Heart left ventricle (tissue), 16 donors: ENCODE data around the gene TNIP1. TPM values are rescaled to one million over a fixed set of nuclear protein-coding genes. Genes with fewer than 3 reads are reported as not detected.

Experiments used
- ATAC-seq, 4 donors: fragments of 200-7000 bp; cut with Tn5 transposase; one replicate each; pipeline ENCODE4 v1.9.1; 2020 to 2022; ENCODE audit warnings: moderate library complexity in 4 of 4, mild to moderate bottlenecking in 3 of 4, moderate number of reproducible peaks in 1 of 4
- DNase-seq, 5 donors: peaks; one replicate each; pipeline ENCODE4 v3.0.0-alpha.2; 2020
- H3K27ac ChIP-seq, 12 donors: fragments of 200-600 bp; sonication (generic) in 4 of 12; one replicate each; pipeline versions ENCODE4 v1.5.0 to v1.8.0; 2016 to 2022; ENCODE audit warnings: mild to moderate bottlenecking in 2 of 12
- H3K27me3 ChIP-seq, 9 donors: fragments of 200-600 bp; sonication (generic) in 2 of 9; one replicate each; pipeline versions ENCODE4 v1.5.1 to v1.8.0; 2016 to 2022; ENCODE audit warnings: mild to moderate bottlenecking in 3 of 9
- H3K36me3 ChIP-seq, 9 donors: fragments of 200-600 bp; sonication (generic) in 2 of 9; one replicate each; pipeline versions ENCODE4 v1.5.0 to v1.8.0; 2018 to 2022; ENCODE audit warnings: mild to moderate bottlenecking in 2 of 9
- H3K4me1 ChIP-seq, 12 donors: fragments of 200-600 bp; sonication (generic) in 4 of 12; one replicate each; pipeline versions ENCODE4 v1.5.0 to v1.8.0; 2016 to 2022; ENCODE audit warnings: mild to moderate bottlenecking in 3 of 12
- H3K4me3 ChIP-seq, 12 donors: fragments of 200-600 bp; sonication (generic) in 4 of 12; one replicate each; pipeline versions ENCODE4 v1.5.0 to v1.8.0; 2017 to 2022; ENCODE audit warnings: mild to moderate bottlenecking in 9 of 12, moderate library complexity in 4 of 12
- H3K9me3 ChIP-seq, 12 donors: fragments of 200-600 bp; sonication (generic) in 4 of 12; one replicate each; pipeline versions ENCODE4 v1.5.0 to v1.8.0; 2016 to 2022; ENCODE audit warnings: mild to moderate bottlenecking in 1 of 12
- CTCF ChIP-seq, 12 donors: fragments of 200-600 bp; sonication (generic) in 4 of 12; IDR thresholded peaks; one replicate each; pipeline versions ENCODE4 v1.5.0 to v1.8.0; 2018 to 2022; ENCODE audit warnings: antibody characterized with exemption in 12 of 12, mild to moderate bottlenecking in 5 of 12
- POLR2A ChIP-seq, 2 donors: fragments of 450-650 bp; IDR thresholded peaks; one replicate each; pipeline ENCODE4 v1.6.1; 2017; ENCODE audit warnings: antibody characterized with exemption in 2 of 2, mild to moderate bottlenecking in 2 of 2, moderate library complexity in 2 of 2
- WGBS, 4 donors: extraction: QIAGEN DNeasy Blood & Tissue Kit in 2 of 4; methylation state at CpG; one replicate each; pipeline versions ENCODE4 v1.1.5 to v1.1.7; 2013 to 2018; 5-methylcytosine and 5-hydroxymethylcytosine counted together
- intact Hi-C, 10 donors: fragments of 100-400 bp; cut with DNase I; formaldehyde crosslinking; loops; one replicate each; pipeline versions ENCODE4 v1.11.1 to v1.14.2; 2022
- polyA plus RNA-seq, 2 donors: library from polyadenylated mRNA; stranded (reverse); fragments of 200-250 nt; gene quantifications; one replicate each; pipeline ENCODE4 v1.2.3, GENCODE V29; 2013
- total RNA-seq, 9 donors: library from RNA; depleted of rRNA in 2 of 9; stranded (reverse); fragments of >200 nt in 2 of 9; fragmentation: NEBNext Ultra II Directional in 3 of 9; extraction: Animal tissue kit (Norgen Biotek cat#: 25700) in 3 of 9; gene quantifications; one replicate each; pipeline versions ENCODE4 v1.1.0 to v1.2.4, GENCODE V29; 2016 to 2023
- donor health status: ischemic (EF 13 %, LVEDD 7.1; RV severe dilation, severe dysfunction).
- donor health status: healthy with polysubstance abuse.
- donor health status: DM: no; HTN: yes; CAD: no.
- donor health status: DM: no; HTN: no; CAD: no.
- donor health status: ischemic (EF 25% LVEDD 6.9; RV normal size, moderate dysfunction).
- donor health status: ischemic (EF 25% LVEDD 5.7; RV mildly dilated, moderate dysfunction).
- donor health status: healthy.
- donor health status: DM: yes; HTN: yes; CAD: no.
- donor health status: ischemic (EF 35%, LVEDD 5.7; RV mildly dilated, moderate dysfunction).
- donor health status: nonischemic (EF 11% LVEDD 7.7; RV severe dilation, severe dysfunction).
- donor health status: DM: yes; HTN: yes; CAD: no.
- donor health status: PGD.
- donor health status: ischemic (EF 29% LVEDD 5.4; RV normal size, mild dysfunction).
- donor health status: nonischemic (EF 23%, LVEDD 6.1; RV moderate dilation, normal function).

TNIP1 gene
- total and polyA plus RNA-seq, 11 donors = 86.0 to 180 (median 108) TPM

GRCh38 chr5:151085517-151086041 lies 4.7 kb upstream of the TNIP1 start:
- Histone ChIP-seq H3K9me3 (no peaks in the 10 kb centered on the region), H3K4me1 (peaks cover 10 to 75% (median 39%) of the 10 kb centered on the region in 12 donors), H3K4me3 (peak overlapping the region in 2 of 12 donors; percentile 2 to 47), H3K27me3 (no peaks in the 10 kb centered on the region), H3K27ac (peak overlapping the region; percentile 15 to 84 (median 74)), H3K36me3 (no peaks in the 10 kb centered on the region)
- peak; percentile 25 to 53 (median 36) for ATAC-seq
- 14 to 28% (median 22%) methylated on average over 8 to 9 of the region's 9 CpGs for WGBS, 4 donors
- DNase-seq = peak in 3 of 5 donors; percentile 63 to 75 (median 72)
- no peak for TF ChIP-seq POLR2A (IDR thresholded peaks at IDR 0.05)
- TF ChIP-seq CTCF (IDR thresholded peaks at IDR 0.05) = no peak
- intact Hi-C loops = no loop called here

- H3K27ac ChIP-seq = peak overlapping the region in 3 of 12 donors; percentile 68 to 84 (median 82)
- TF ChIP-seq CTCF (IDR thresholded peaks at IDR 0.05) = no peak
- no peak for TF ChIP-seq POLR2A (IDR thresholded peaks at IDR 0.05)
- H3K4me3 ChIP-seq = no peak overlapping the region
- DNase-seq (no peak), ATAC-seq (no peak)
- 95 to 100% (median 97%) methylated on average over 7 of the region's 7 CpGs for WGBS, 4 donors
- H3K4me1 ChIP-seq = peaks cover 10 to 77% (median 46%) of the 10 kb centered on the region in 12 donors
- H3K27me3 ChIP-seq = no peaks in the 10 kb centered on the region
- peaks cover 0 to 2% (median 0%) of the 10 kb centered on the region in 9 donors for H3K36me3 ChIP-seq
- intact Hi-C loops = no loop called here
- no peaks in the 10 kb centered on the region for H3K9me3 ChIP-seq
Measured at GRCh38 chr5:151084363-151084762, 3.5 kb upstream of the TNIP1 start.

- Histone ChIP-seq H3K36me3 (peaks cover 0 to 13% (median 0%) of the 10 kb centered on the region in 9 donors), H3K4me1 (peaks cover 19 to 83% (median 57%) of the 10 kb centered on the region in 12 donors), H3K27ac (peak overlapping the region in 6 of 12 donors; percentile 10 to 100 (median 98)), H3K4me3 (no peak overlapping the region), H3K9me3 (no peaks in the 10 kb centered on the region), H3K27me3 (no peaks in the 10 kb centered on the region)
- ATAC-seq = no peak
- intact Hi-C loops = no loop called here
- DNase-seq = peak in 1 of 5 donors; percentile 22
- WGBS, 4 donors = 78 to 85% (median 83%) methylated on average over 3 of the region's 3 CpGs
- TF ChIP-seq CTCF (IDR thresholded peaks at IDR 0.05) = no peak
Measured at GRCh38 chr5:151083081-151083676, 2.3 kb upstream of the TNIP1 start.

GRCh38 chr5:151082282-151082902 lies 1.6 kb upstream of the TNIP1 start:
- 54 to 60% (median 59%) methylated on average over 6 of the region's 6 CpGs for WGBS, 4 donors
- Histone ChIP-seq H3K36me3 (peaks cover 0 to 17% (median 3%) of the 10 kb centered on the region in 9 donors), H3K27ac (peak overlapping the region; percentile 92 to 100 (median 96)), H3K4me1 (peaks cover 22 to 86% (median 64%) of the 10 kb centered on the region in 12 donors), H3K27me3 (no peaks in the 10 kb centered on the region), H3K9me3 (no peaks in the 10 kb centered on the region), H3K4me3 (peak overlapping the region in 9 of 12 donors; percentile 63 to 100 (median 86))
- no peak for DNase-seq
- TF ChIP-seq CTCF (IDR thresholded peaks at IDR 0.05) (peak in 6 of 12 donors; percentile 8 to 32 (median 22)), POLR2A (IDR thresholded peaks at IDR 0.05) (no peak)
- intact Hi-C loops = no loop called here
- no peak for ATAC-seq
